ENCODE data around the gene PRELP.

PRELP gene

DNA sequence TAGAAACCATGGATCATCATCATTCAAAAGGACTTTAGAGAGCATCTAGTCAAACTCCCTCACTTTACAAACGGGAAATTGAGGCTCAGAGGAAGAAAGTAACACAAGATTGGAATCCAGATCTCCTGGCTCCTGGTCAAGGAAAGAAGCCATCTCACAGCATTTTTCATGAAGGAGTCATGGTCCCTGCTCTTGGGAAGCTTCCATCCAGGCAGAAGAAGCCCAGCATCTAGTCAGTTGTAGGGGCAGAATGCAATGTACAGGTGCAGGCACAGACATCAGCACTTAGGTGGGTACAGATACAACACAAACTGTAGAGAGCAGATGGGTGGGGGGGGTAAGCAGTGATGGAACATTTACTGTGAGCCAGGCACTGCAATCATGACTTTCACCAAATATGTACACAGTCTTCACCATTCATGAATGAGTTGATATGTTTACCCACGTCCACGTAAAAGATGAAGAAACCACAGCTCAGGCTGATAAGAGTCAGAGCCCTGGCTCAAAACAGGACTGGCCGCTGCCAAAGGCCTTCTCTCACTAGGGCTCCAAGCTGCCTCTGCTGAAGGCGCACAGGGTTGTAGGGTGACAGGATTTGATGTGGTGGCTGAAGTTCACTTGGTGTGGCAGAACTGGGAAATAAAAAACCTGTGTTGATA, 62.3 kb downstream of the PRELP start:
- Mint-ChIP-seq H3K27me3 (ENCODE audit: low read depth) (no peaks in the 10 kb centered on the region), H3K27ac (no peak overlapping the region), H3K4me3 (no peak overlapping the region), H3K4me1 (peaks cover 18% of the 10 kb centered on the region), H3K36me3 (ENCODE audit: low read depth) (no peaks in the 10 kb centered on the region), H3K9me3 (no peaks in the 10 kb centered on the region)
- TF ChIP-seq, protein P1, sequence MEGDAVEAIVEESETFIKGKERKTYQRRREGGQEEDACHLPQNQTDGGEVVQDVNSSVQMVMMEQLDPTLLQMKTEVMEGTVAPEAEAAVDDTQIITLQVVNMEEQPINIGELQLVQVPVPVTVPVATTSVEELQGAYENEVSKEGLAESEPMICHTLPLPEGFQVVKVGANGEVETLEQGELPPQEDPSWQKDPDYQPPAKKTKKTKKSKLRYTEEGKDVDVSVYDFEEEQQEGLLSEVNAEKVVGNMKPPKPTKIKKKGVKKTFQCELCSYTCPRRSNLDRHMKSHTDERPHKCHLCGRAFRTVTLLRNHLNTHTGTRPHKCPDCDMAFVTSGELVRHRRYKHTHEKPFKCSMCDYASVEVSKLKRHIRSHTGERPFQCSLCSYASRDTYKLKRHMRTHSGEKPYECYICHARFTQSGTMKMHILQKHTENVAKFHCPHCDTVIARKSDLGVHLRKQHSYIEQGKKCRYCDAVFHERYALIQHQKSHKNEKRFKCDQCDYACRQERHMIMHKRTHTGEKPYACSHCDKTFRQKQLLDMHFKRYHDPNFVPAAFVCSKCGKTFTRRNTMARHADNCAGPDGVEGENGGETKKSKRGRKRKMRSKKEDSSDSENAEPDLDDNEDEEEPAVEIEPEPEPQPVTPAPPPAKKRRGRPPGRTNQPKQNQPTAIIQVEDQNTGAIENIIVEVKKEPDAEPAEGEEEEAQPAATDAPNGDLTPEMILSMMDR (IDR thresholded peaks at IDR 0.05; ENCODE audit: unreplicated experiment in 3 of 3) = no peak

DNA sequence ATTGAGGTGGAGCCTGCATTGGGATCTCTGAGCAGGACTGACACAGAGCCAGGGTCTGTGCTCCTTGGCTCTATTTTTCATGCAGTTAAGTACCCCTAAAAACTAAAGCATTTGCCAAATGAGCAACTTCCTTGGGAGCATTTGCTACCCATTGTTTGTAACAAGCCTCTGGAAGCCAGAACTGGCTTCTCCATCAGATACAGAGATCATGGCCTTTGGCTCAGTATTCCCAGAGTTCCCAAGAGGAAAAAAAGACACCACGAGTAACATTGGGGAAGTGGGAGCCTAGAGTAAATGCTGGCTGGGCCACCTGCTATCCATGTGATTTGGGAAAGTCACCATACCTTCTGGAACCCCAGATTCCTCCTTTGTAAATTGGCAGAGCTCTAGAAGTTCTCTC, 63.1 kb downstream of the PRELP start:
- Mint-ChIP-seq H3K27me3 (ENCODE audit: low read depth) (no peaks in the 10 kb centered on the region), H3K27ac (no peak overlapping the region), H3K9me3 (no peaks in the 10 kb centered on the region), H3K36me3 (ENCODE audit: low read depth) (no peaks in the 10 kb centered on the region), H3K4me1 (peaks cover 18% of the 10 kb centered on the region), H3K4me3 (no peak overlapping the region)
- TF ChIP-seq, protein P1 (IDR thresholded peaks at IDR 0.05; ENCODE audit: unreplicated experiment in 3 of 3) = no peak

DNA sequence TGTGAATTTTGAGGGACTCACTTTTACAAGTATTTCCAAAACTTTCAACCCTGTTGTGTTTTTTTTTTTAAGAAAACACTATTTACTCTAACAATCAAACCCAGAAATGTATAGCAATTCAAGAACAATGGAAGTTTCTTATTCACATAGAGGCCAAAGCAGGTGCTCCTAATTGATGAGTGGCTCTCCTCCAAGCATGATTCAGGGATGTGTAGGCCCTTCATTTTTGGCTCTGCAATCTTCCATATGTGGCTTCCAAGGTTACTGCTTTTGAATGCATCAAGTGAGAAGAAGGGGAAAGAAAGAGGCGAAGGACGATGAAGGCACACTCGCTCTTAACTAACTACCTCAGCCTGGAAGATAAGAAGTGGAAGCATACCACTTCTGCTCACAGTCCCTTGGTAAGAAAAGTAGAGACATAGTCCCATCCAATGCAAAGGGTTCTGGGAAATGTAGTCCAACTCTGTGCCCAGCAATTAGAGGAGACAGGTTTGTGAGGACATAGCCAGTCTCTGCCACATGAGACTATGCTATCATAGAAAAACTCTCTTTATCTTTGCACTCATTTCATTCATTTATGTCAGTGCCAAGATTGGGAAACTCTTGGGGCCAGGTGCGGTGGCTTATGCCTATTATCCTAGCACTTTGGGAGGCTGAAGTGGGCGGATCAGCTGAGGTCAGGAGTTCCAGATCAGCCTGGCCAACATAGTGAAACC, 64.4 kb downstream of the PRELP start:
- Mint-ChIP-seq H3K36me3 (ENCODE audit: low read depth) (no peaks in the 10 kb centered on the region), H3K27me3 (ENCODE audit: low read depth) (peaks cover 4% of the 10 kb centered on the region), H3K27ac (no peak overlapping the region), H3K9me3 (no peaks in the 10 kb centered on the region), H3K4me1 (peaks cover 19% of the 10 kb centered on the region), H3K4me3 (no peak overlapping the region)
- TF ChIP-seq, protein P1 (IDR thresholded peaks at IDR 0.05; ENCODE audit: unreplicated experiment in 3 of 3) = no peak

All from nephron (organoid).